ENCODE results near the gene PSMD1.
"Not testable (repeated sequence)": the region's sequence is repeated elsewhere in the genome, so short reads cannot be mapped to it uniquely, and the experiment has no call there.

PSMD1 gene

DNA sequence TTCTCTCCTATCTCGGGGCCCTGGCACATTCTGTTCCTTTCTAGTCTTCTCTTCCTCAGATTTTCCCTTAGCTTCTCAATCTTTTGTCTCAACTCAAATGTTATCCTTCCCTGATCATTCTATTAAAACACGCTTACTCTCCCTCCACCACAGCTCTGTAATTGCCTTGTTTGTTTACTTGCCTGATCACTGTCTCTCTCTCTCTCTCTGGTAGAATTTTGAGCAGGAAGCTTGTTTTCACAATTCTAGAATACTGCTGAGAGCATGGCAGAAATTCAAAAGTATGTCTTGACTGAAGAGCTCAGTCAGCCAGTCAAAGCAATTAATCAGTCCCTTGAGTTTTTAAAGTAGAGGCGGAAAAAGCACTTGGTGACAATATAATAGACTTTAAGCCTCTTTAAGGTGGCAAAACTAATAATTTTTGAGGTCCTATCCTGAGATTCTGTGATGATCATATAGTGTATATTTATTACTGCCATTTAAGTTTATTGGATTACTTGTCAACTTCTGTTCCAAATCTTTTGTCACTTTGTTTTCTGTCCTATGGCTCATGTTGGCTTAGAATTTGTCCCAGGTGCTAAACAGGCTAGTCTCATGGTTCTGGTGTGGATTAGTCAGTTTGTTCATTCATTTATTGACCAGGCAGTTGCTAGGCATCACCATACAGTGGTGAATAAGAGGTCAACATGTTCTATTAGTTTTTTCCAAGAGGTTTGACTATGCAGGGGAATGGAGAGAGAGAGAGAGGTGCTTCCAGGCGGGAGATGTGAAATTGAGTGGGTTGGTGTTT, 2.3 kb downstream of the PSMD1 start:
- no peak for DNase-seq

- no peak for DNase-seq
Measured at GRCh38 chr2:231059756-231060155, 3.1 kb downstream of the PSMD1 start.

GRCh38 chr2:231062776-231063175, 6.1 kb downstream of the PSMD1 start:
- DNase-seq, result no peak

- DNase-seq, result no peak
Measured at GRCh38 chr2:231063347-231063746, 6.7 kb downstream of the PSMD1 start.

DNA sequence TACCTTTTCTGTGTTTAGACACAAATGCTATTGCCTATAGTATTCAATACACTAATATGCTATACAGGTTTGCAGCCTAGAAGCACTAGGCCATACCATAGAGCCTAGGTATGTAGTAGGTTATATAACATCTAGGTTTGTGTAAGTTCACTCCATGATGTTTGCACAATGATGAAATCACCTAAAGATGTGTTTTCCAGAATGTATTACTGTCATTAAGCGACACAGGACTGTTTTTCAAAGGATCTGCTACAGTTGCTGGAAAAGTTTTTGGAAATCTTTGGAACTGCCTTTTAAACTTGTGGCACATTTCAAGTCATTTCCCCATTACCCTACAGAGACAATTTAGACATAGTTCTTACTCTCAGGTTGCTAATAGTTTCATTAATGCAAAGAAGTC, 9.3 kb downstream of the PSMD1 start:
- no peak for DNase-seq

DNA sequence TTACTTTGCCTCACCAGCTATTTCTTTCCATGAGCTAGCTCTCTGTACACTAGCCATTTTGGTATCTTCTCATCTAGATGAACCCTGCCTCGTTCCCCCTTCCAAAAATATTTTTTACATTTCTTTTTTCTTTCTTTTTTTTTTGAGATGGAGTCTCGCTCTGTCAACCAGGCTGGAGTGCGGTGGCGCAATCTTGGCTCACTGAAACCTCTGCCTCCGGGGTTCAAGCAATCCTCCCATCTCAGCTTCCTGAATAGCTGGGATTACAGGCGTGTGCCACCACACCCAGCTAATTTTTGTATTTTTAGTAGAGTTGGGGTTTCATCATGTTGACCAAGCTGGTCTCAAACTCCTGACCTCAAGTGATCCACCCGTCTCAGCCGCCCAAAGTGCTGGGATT, 10.9 kb downstream of the PSMD1 start:
- DNase-seq, result not testable (repeated sequence)

DNA sequence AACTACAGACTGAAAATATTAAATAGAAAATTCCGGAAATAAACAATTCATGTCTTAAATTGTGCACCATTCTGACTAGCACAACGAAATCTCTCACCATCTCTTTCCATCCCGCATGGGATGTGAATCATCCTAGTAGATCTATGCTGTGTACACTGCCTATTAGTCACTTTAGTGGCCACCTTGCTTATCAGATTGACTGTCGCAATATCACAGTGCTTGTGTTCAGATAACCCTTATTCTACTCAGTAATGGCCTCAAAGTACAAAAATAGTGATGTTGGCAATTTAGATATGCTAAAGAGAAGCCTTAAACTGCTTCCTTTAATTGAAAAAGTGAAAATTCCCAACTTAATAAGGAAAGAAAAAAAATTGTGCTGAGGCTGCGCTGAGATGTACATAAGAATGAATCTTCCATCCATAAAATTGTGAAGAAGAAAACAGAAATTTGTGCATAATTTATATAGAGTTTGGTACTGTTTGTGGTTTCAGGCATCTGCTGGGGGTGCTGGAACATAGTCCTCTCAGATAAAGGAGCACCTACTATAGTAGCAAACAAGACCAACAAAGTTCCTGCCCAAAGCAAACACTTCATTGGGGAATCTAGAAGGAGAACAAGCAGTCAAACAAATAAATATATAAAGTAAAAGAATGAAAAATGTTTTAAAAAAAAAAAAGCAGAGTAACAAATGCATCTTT, 12.0 kb downstream of the PSMD1 start:
- peak; percentile 21 for DNase-seq

- no peak for DNase-seq
Measured at GRCh38 chr2:231069379-231070054, 12.8 kb downstream of the PSMD1 start.

DNA sequence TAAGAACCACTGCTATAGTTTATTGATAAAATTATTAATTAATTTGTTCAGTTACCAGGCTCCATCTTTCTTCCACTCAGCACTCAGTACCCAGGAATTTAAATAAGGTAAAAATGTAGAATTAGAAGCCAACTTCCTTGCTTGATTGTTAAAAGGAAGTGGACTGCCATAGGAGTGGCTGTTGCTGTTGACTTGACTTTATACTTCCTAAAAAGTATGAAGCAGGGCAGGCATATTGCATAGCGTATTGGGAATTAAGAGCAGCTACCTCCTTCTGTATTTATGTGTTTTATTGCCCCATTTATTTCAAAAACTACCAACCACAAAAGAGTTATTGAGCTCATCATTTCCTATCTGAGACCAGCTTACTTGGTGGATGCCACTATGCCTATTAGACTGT, 27.9 kb downstream of the PSMD1 start:
- DNase-seq, result no peak

DNA sequence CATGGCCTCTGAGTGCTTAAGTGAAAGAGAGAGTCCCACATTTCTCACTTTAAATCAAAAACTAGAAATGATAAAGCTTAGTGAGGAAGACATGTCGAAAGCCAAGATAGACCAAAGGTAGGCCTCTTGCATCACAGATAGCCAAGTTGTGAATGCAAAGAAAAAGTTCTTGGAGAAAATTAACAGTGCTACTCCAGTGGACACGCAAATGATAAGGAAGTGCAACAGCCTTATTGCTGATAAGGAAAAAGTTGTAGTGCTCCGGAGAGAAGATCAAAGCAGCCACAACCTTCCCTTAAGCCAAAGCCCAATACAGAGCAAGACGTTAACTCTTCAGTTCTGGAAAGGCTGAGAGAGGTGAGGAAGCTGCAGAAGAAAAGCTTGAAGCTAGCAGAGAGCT, 32.1 kb downstream of the PSMD1 start:
- no peak for DNase-seq

DNA sequence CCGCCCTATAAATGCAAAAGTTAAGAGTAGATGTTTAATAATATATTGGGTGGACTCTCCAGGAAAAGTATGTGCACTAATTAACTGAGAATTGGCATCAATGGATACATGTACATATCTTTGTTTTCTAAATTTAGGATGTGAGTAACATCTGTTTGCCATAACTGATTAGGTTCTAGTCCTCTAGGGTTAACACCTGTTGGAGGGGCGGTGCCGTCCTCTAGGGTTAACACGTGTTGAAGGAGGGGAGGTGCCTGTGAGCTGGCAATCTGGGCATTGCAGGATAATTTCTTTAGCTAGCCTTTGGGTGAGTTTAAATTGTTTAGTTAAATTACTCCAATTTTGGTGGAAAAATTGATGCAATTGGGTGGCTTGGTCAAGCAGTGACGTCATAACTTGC, 37.3 kb downstream of the PSMD1 start:
- DNase-seq, result no peak

DNA sequence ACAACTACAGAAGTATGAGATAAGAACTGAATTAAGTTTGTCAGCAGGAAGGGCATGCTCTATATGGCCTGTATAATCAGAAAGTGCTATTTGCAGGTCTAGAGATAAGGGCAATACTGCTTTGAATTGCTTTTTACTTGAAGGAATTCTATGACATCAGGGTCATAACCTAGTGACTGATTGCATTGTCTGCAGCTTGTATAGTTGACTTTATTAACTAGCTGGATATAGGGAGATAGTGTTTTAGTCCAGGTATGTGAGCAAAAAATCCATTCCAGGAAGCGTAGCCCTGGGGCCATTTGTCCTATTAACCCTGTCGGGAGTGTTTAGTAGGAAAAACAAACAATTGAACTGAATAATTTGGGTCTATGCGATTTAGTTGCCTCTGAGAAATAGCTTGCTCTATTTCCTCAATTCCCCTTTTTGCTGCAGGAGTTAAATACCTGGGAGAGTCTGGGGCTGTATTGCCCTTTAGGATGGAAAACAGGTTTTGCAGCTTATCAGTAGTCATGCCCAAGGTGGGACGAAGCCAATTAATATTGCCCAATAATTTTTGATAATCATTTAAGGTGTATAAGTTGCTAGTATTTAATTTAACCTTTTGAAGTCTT, 38.2 kb downstream of the PSMD1 start:
- no peak for DNase-seq

- no peak for DNase-seq
Measured at GRCh38 chr2:231099918-231100317, 43.3 kb downstream of the PSMD1 start.

GRCh38 chr2:231100321-231100720, 43.7 kb downstream of the PSMD1 start:
- not testable (repeated sequence) for DNase-seq

GRCh38 chr2:231100990-231101389, 44.3 kb downstream of the PSMD1 start:
- DNase-seq, result no peak

DNA sequence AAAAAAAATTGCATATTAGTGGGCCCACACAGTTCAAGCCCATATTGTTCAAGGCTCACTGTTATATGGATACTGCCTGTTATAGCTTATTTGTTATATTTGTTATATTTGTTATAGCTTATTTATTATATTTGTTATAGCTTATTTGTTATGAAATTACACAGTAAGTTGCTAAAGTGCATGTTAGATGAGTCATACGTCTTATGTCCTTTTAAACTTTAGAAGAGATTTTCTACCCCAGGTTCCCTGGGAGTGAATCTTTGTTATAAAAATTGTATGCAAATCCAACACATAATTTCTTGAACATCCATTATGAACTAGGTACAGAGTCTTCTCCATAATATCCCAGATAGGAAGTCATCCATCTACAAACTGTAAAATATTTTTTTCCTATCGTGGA, 46.1 kb downstream of the PSMD1 start:
- no peak for DNase-seq

GRCh38 chr2:231104115-231104713, 47.5 kb downstream of the PSMD1 start:
- DNase-seq, result peak; percentile 56

DNA sequence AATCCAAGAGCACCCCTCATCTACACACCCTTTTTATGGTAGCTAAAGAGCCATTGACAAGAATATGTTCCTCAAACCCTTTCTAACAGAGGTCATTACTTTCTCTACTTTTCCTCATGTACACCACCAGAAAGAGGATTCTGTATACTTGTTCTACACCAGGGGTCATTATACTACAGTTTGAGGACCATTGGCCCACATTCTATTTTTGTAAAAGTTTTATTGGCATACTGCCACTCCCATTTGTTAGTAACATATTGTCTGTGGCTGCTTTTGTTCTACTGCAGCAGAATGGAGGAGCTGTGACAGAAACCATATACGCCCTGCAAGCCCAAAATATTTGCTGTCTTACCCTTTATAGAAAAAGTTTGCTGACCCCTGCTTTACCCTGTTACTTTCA, 53.9 kb downstream of the PSMD1 start:
- peak; percentile 38 for DNase-seq

- peak; percentile 46 for DNase-seq
Measured at GRCh38 chr2:231111987-231112386, 55.3 kb downstream of the PSMD1 start.

DNA sequence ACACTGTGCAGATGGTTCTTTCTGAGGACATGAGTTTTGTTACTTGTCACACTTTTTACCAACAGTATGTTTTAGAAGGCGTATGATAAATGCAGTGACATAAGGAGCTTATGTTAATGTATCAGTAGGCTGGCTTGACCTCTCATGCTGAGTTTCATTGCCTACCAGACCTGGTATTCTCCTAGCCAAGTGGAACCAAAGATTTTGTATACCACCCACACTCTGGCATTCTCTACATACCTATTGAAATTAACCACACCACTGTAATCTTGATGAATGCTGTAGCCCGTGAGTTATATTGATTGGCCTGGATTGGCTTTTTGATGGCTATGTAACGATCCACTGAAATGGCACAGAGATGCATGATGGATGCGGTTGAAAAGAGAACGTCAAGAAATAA, 56.8 kb downstream of the PSMD1 start:
- no peak for DNase-seq

DNA sequence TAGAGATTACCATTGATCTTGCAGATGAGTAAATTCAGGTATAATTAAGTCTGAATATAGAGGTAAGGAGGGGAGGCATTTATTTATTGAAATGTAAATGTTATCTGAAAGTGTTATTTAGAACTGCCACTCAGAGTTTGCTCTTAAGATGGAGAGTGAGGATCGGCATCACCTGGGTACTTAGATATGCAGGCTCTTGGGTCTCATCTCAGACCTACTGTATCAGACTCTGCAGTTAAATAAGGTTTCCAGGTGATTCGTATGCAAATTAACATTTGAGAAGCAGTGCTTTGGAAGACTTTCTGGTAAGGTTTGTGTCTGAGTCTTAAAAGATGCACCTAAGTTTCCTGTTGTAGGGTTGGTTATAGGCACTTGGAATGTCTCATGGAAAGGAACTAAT, 59.0 kb downstream of the PSMD1 start:
- no peak for DNase-seq

DNA sequence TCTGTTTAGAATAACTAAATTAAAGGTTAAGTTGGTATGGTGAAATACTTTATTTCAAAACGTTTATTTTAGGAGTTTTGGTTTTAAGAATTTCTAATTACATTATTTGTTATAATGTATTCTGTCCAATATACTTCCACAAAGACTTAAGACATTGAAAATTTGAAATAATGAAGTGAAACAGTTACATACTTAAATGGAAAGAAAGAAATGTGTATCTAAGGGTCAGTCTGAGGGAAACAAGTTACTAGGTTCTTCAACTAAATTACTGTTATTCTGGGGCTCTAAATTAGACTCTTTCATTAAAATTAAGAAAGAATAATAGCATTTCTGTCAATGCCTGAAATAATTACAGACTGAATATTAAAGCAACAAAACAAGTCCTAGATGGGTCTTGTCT, 60.5 kb downstream of the PSMD1 start:
- DNase-seq, result no peak
